ENCODE data around the gene GRK3. TPM values are rescaled to one million over a fixed set of nuclear protein-coding genes. Genes with fewer than 3 reads are reported as not detected.

The GRK3 gene
- total and polyA plus RNA-seq, 10 of the 15 experiments (the other 5 are each of a cell fraction or from before 2014, with no cell fraction given): 3.1 to 35.1 (median 14.7) TPM

DNA sequence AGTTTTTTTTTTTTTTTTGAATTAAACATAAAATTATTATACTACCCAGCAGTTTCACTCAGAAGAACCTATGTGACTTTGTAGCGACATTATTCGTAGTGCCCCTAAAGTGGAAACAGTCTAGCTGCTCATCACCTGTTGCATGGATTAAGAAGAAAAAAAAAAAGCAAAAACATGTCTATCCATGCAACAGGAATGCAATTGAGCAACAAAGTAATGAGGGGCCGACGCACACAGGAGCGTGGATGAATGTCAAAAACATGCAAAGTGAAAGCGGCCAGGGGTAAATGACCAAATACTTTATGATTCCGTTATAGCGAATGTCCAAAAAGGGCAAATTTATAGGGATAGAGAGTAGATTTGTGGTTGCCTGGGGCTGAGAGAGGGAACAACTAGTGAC, 193.8 kb downstream of the GRK3 start:
- in situ Hi-C loops (cut with MboI) (no loop called here), intact Hi-C loops (cut with micrococcal nuclease; ENCODE audit: unreplicated experiment) (no loop called here)
- no peak for DNase-seq (ENCODE audit: low read depth, low spot score)
- ChIA-PET CTCF (no interaction called here), POLR2A (no interaction called here), RAD21 (ENCODE audit: unreplicated experiment) (interaction anchor here (1.0 kb wide), 1 partner anchor 15 kb away, joined by 3 read pairs; no protein-coding TSS in a partner anchor), SMC1A (ENCODE audit: uncharacterized antibody, unreplicated experiment) (interaction anchor here (1.7 kb wide), 1 partner anchor 14 kb away, joined by 6 read pairs; no protein-coding TSS in a partner anchor)
- H3K9ac ChIP-seq (ENCODE audit: control insufficient read depth, insufficient read depth, low read length): no peak overlapping the region
- WGBS (ENCODE audit: insufficient coverage, insufficient replicate concordance, low lambda C conversion rate, missing lambda C conversion rate): 84% methylated on average over 8 of the region's 8 CpGs
- H3K79me2 ChIP-seq (ENCODE audit: control insufficient read depth, insufficient read depth, low read length): no peaks in the 10 kb centered on the region
- no peaks in the 10 kb centered on the region for H3K9me3 ChIP-seq (replicated peaks; ENCODE audit: control insufficient read depth, insufficient read depth, low read length)
- H2AFZ ChIP-seq (ENCODE audit: control insufficient read depth, low read depth, low read length): no peak overlapping the region
- H4K20me1 ChIP-seq (ENCODE audit: control insufficient read depth, insufficient read depth): no peaks in the 10 kb centered on the region
- no peaks in the 10 kb centered on the region for H3K36me3 ChIP-seq (ENCODE audit: control insufficient read depth in 2 of 2, insufficient read depth in 2 of 2, low read length in 1 of 2)
- no peak for ATAC-seq
- no peak overlapping the region for H3K4me3 ChIP-seq
- no peak for FAIRE-seq
- no TSS peak for BruUV-seq (replicated peaks)
- H3K4me2 ChIP-seq (ENCODE audit: control insufficient read depth, insufficient read depth): no peak overlapping the region
- H3K27me3 ChIP-seq (replicated peaks in 1 of 2; ENCODE audit: control insufficient read depth in 2 of 2, insufficient read depth in 2 of 2, low read length in 1 of 2): no peaks in the 10 kb centered on the region
- no peaks in the 10 kb centered on the region for H3K4me1 ChIP-seq (ENCODE audit: control insufficient read depth, insufficient read depth, low read length)
- no peak overlapping the region for H3K27ac ChIP-seq (ENCODE audit: control insufficient read depth, insufficient read depth)
- TF ChIP-seq TAF1 (IDR thresholded peaks at IDR 0.05; ENCODE audit: borderline replicate concordance, low read depth, low read length): no peak
- no peak for TF ChIP-seq SP1 (IDR thresholded peaks at IDR 0.05; ENCODE audit: low read depth, low read length)
- no peak for TF ChIP-seq ZBED1 (IDR thresholded peaks at IDR 0.05; ENCODE audit: borderline replicate concordance)
- TF ChIP-seq, protein P1, sequence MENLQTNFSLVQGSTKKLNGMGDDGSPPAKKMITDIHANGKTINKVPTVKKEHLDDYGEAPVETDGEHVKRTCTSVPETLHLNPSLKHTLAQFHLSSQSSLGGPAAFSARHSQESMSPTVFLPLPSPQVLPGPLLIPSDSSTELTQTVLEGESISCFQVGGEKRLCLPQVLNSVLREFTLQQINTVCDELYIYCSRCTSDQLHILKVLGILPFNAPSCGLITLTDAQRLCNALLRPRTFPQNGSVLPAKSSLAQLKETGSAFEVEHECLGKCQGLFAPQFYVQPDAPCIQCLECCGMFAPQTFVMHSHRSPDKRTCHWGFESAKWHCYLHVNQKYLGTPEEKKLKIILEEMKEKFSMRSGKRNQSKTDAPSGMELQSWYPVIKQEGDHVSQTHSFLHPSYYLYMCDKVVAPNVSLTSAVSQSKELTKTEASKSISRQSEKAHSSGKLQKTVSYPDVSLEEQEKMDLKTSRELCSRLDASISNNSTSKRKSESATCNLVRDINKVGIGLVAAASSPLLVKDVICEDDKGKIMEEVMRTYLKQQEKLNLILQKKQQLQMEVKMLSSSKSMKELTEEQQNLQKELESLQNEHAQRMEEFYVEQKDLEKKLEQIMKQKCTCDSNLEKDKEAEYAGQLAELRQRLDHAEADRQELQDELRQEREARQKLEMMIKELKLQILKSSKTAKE (IDR thresholded peaks at IDR 0.05; ENCODE audit: low read depth, poor library complexity, severe bottlenecking): no peak
- no peak for TF ChIP-seq STAT1 (conservative IDR thresholded peaks at IDR 0.05)
- no peak for TF ChIP-seq YY1 (IDR thresholded peaks at IDR 0.05; ENCODE audit: low read depth, low read length)
- TF ChIP-seq, protein P2, sequence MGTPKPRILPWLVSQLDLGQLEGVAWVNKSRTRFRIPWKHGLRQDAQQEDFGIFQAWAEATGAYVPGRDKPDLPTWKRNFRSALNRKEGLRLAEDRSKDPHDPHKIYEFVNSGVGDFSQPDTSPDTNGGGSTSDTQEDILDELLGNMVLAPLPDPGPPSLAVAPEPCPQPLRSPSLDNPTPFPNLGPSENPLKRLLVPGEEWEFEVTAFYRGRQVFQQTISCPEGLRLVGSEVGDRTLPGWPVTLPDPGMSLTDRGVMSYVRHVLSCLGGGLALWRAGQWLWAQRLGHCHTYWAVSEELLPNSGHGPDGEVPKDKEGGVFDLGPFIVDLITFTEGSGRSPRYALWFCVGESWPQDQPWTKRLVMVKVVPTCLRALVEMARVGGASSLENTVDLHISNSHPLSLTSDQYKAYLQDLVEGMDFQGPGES (IDR thresholded peaks at IDR 0.05): no peak
- TF ChIP-seq ZNF207 (IDR thresholded peaks at IDR 0.05; ENCODE audit: borderline replicate concordance): no peak
- no peak for TF ChIP-seq NR2C1 (IDR thresholded peaks at IDR 0.05)
- TF ChIP-seq, protein P3, sequence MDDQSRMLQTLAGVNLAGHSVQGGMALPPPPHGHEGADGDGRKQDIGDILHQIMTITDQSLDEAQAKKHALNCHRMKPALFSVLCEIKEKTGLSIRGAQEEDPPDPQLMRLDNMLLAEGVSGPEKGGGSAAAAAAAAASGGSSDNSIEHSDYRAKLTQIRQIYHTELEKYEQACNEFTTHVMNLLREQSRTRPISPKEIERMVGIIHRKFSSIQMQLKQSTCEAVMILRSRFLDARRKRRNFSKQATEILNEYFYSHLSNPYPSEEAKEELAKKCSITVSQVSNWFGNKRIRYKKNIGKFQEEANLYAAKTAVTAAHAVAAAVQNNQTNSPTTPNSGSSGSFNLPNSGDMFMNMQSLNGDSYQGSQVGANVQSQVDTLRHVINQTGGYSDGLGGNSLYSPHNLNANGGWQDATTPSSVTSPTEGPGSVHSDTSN (IDR thresholded peaks at IDR 0.05; ENCODE audit: insufficient replicate concordance, low read depth, low read length): no peak
- no peak for TF ChIP-seq SMAD1 (IDR thresholded peaks at IDR 0.05; ENCODE audit: low read depth, partially characterized antibody)
- TF ChIP-seq, protein P4, sequence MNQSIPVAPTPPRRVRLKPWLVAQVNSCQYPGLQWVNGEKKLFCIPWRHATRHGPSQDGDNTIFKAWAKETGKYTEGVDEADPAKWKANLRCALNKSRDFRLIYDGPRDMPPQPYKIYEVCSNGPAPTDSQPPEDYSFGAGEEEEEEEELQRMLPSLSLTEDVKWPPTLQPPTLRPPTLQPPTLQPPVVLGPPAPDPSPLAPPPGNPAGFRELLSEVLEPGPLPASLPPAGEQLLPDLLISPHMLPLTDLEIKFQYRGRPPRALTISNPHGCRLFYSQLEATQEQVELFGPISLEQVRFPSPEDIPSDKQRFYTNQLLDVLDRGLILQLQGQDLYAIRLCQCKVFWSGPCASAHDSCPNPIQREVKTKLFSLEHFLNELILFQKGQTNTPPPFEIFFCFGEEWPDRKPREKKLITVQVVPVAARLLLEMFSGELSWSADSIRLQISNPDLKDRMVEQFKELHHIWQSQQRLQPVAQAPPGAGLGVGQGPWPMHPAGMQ (IDR thresholded peaks at IDR 0.05; ENCODE audit: borderline replicate concordance): no peak

Data from GM12878 (cell line).